Suppressor macrophage (primary cell): ENCODE data around the gene P2RX7.
A peak's percentile ranks its signal among the peaks of the same experiment; 100 is the strongest.
"Not testable (repeated sequence)": the region's sequence is repeated elsewhere in the genome, so short reads cannot be mapped to it uniquely, and the experiment has no call there.

ENCODE experiments used
- DNase-seq, 4 experiments: peaks; one replicate each; pipeline ENCODE4 v3.0.0-alpha.2; 2020 to 2022

P2RX7 gene

GRCh38 chr12:121172145-121172544 lies 39.5 kb downstream of the P2RX7 start:
- DNase-seq: no peak

GRCh38 chr12:121175383-121176119 lies 42.9 kb downstream of the P2RX7 start:
- DNase-seq: peak; percentile 81 to 90 (median 88)

- DNase-seq: peak; percentile 68 to 80 (median 72)
These were observed 44.3 kb downstream of the P2RX7 start for GRCh38 chr12:121176826-121177529.

GRCh38 chr12:121181181-121181580 lies 48.5 kb downstream of the P2RX7 start:
- DNase-seq: no peak

GRCh38 chr12:121182222-121182893 lies 49.7 kb downstream of the P2RX7 start:
- DNase-seq: no peak

GRCh38 chr12:121184425-121184824 lies 51.7 kb downstream of the P2RX7 start:
- no peak for DNase-seq

- peak; percentile 33 to 73 (median 56) for DNase-seq
These were observed 52.6 kb downstream of the P2RX7 start for GRCh38 chr12:121184984-121185889.

GRCh38 chr12:121186826-121187225 lies 54.1 kb downstream of the P2RX7 start:
- DNase-seq: no peak

GRCh38 chr12:121187501-121187900 lies 54.8 kb downstream of the P2RX7 start:
- no peak for DNase-seq

GRCh38 chr12:121188227-121188626 lies 55.6 kb downstream of the P2RX7 start:
- DNase-seq: no peak

GRCh38 chr12:121189131-121189530 lies 56.5 kb downstream of the P2RX7 start:
- DNase-seq: no peak

- no peak for DNase-seq
These were observed 57.0 kb downstream of the P2RX7 start for GRCh38 chr12:121189619-121190155.

GRCh38 chr12:121190523-121191031 lies 57.9 kb downstream of the P2RX7 start:
- peak; percentile 87 to 98 (median 90) for DNase-seq

GRCh38 chr12:121191151-121191550 lies 58.5 kb downstream of the P2RX7 start:
- DNase-seq: no peak

- DNase-seq: peak; percentile 80 to 94 (median 88)
These were observed 64.2 kb downstream of the P2RX7 start for GRCh38 chr12:121196902-121197301.

- no peak for DNase-seq
These were observed 66.3 kb downstream of the P2RX7 start for GRCh38 chr12:121198949-121199348.

GRCh38 chr12:121201140-121201539 lies 68.5 kb downstream of the P2RX7 start:
- not testable (repeated sequence) for DNase-seq

GRCh38 chr12:121202407-121203355 lies 70.0 kb downstream of the P2RX7 start:
- no peak for DNase-seq

GRCh38 chr12:121203482-121203881 lies 70.8 kb downstream of the P2RX7 start:
- DNase-seq: no peak

GRCh38 chr12:121205491-121205890 lies 72.8 kb downstream of the P2RX7 start:
- DNase-seq: no peak

- DNase-seq: not testable (repeated sequence)
These were observed 75.9 kb downstream of the P2RX7 start for GRCh38 chr12:121208571-121208970.
